GM12878 (cell line): ENCODE measurements around the gene TRMT1. TPM values are rescaled to one million over a fixed set of nuclear protein-coding genes. Genes with fewer than 3 reads are reported as not detected.

Source experiments
- ATAC-seq: fragments of 200-7000 bp; cut with Tn5 transposase; 3 replicates; pipeline ENCODE4 v1.9.1; 2020; ENCODE audit warnings: mild to moderate bottlenecking, moderate library complexity
- BruUV-seq: library from RNA; stranded (reverse); fragments of 400-500 nt; replicated peaks from 2 replicates; lab custom pipeline; 2021; lab: Mats Ljungman, UMichigan
- CTCF ChIA-PET: fragments of 300-600 bp; sonication (Branson Sonifier 250); formaldehyde crosslinking; extraction: SDS; loops from one replicate; lab custom pipeline; 2021; ENCODE audit warnings: inconsistent platforms; lab: Yijun Ruan, JAX
- POLR2A ChIA-PET: fragments of 350-600 bp; formaldehyde crosslinking; extraction: SDS; loops from one replicate; lab custom pipeline; 2021; ENCODE audit warnings: inconsistent platforms; lab: Charles Lee
- RAD21 ChIA-PET: fragments of 300-600 bp; sonication (Branson Sonifier 250); formaldehyde crosslinking; loops from one replicate; lab custom pipeline; 2023; ENCODE audit warnings: antibody characterized with exemption; ENCODE audit not compliant: unreplicated experiment; lab: Charles Lee
- SMC1A ChIA-PET: fragments of 300-600 bp; sonication (Branson Sonifier 250); formaldehyde crosslinking; loops from one replicate; lab custom pipeline; 2023; ENCODE audit not compliant: unreplicated experiment, uncharacterized antibody; lab: Charles Lee
- DNase-seq: peaks from one replicate; pipeline ENCODE4 v3.0.0-alpha.2; 2011; ENCODE audit warnings: low read depth, low spot score
- FAIRE-seq: peaks from 3 replicates; lab custom pipeline; 2011; peaks lifted over from hg19 to GRCh38; lab: Jason Lieb, UNC
- H2AFZ ChIP-seq: 2 replicates; pipeline ENCODE4 v1.6.0; 2011; ENCODE audit warnings: low read depth, low read length, control low read depth; ENCODE audit not compliant: control insufficient read depth
- H3K27ac ChIP-seq: 2 replicates; pipeline ENCODE4 v1.5.1; 2011; ENCODE audit warnings: control low read depth; ENCODE audit not compliant: control insufficient read depth, insufficient read depth
- H3K27me3 ChIP-seq, 2 experiments: replicated peaks in 1 of 2; 2 replicates each; pipeline versions ENCODE4 v1.6.0 to v1.6.1; 2011; ENCODE audit warnings: low read length in 1 of 2; ENCODE audit not compliant: control insufficient read depth in 2 of 2, insufficient read depth in 2 of 2
- H3K36me3 ChIP-seq, 2 experiments: 2 replicates each; pipeline ENCODE4 v1.5.1; 2011; ENCODE audit warnings: low read length in 1 of 2; ENCODE audit not compliant: control insufficient read depth in 2 of 2, insufficient read depth in 2 of 2
- H3K4me1 ChIP-seq: 2 replicates; pipeline ENCODE4 v1.6.1; 2011; ENCODE audit warnings: mild to moderate bottlenecking, low read length, moderate library complexity, mixed read lengths; ENCODE audit not compliant: control insufficient read depth, insufficient read depth
- H3K4me2 ChIP-seq: 2 replicates; pipeline ENCODE4 v1.6.0; 2011; ENCODE audit warnings: control low read depth; ENCODE audit not compliant: control insufficient read depth, insufficient read depth
- H3K4me3 ChIP-seq: fragments of 200-600 bp; sonication (generic); 2 replicates; pipeline ENCODE4 v1.5.1; 2016
- H3K79me2 ChIP-seq: 2 replicates; pipeline ENCODE4 v1.6.0; 2011; ENCODE audit warnings: low read length; ENCODE audit not compliant: control insufficient read depth, insufficient read depth
- H3K9ac ChIP-seq: 2 replicates; pipeline ENCODE4 v1.8.0; 2011; ENCODE audit warnings: low read length, control low read depth, mixed read lengths; ENCODE audit not compliant: control insufficient read depth, insufficient read depth
- H3K9me3 ChIP-seq: replicated peaks from 3 replicates; pipeline ENCODE4 v1.5.1; 2011; ENCODE audit warnings: mild to moderate bottlenecking, low read length; ENCODE audit not compliant: control insufficient read depth, insufficient read depth
- H4K20me1 ChIP-seq: 2 replicates; pipeline ENCODE4 v1.6.0; 2011; ENCODE audit not compliant: control insufficient read depth, insufficient read depth
- E2F4 ChIP-seq: IDR thresholded peaks from 2 replicates; pipeline ENCODE4 v1.6.1; 2012; ENCODE audit warnings: low read depth, low read length, improper control_type of control experiment
- MYB ChIP-seq: fragments of 150-350 bp; IDR thresholded peaks from 2 replicates; pipeline ENCODE4 v1.6.1; 2014; ENCODE audit warnings: mild to moderate bottlenecking, low read depth, low read length, borderline replicate concordance
- RB1 ChIP-seq: fragments of 450-650 bp; formaldehyde crosslinking; IDR thresholded peaks from 2 replicates; pipeline ENCODE4 v1.6.1; 2017; ENCODE audit warnings: mild to moderate bottlenecking, borderline replicate concordance
- RELB ChIP-seq: fragments of 450-650 bp; IDR thresholded peaks from 2 replicates; pipeline ENCODE4 v1.6.1; 2017; ENCODE audit warnings: low read depth, mild to moderate bottlenecking, moderate library complexity
- RUNX3 ChIP-seq: IDR thresholded peaks from 2 replicates; pipeline ENCODE4 v1.6.1; 2012; ENCODE audit warnings: low read length, inconsistent platforms
- ZBTB4 ChIP-seq: fragments of 450-650 bp; formaldehyde crosslinking; IDR thresholded peaks from 2 replicates; pipeline ENCODE4 v1.4.0; 2022; ENCODE audit warnings: mild to moderate bottlenecking, moderate library complexity
- ZNF687 ChIP-seq: fragments of 450-650 bp; IDR thresholded peaks from 2 replicates; pipeline ENCODE4 v1.6.1; 2017; ENCODE audit warnings: mild to moderate bottlenecking, moderate library complexity
- WGBS: methylation state at CpG from one replicate; pipeline ENCODE4 v1.1.6; 2016; ENCODE audit warnings: low lambda C conversion rate; ENCODE audit not compliant: insufficient replicate concordance, insufficient coverage; ENCODE audit errors: missing lambda C conversion rate; 5-methylcytosine and 5-hydroxymethylcytosine counted together
- in situ Hi-C: fragments of 300-500 bp; cut with MboI; formaldehyde crosslinking; loops from 9 replicates; pipeline ENCODE4 v1.14.3; 2018; ENCODE audit warnings: mixed read lengths
- intact Hi-C: fragments of 100-400 bp; cut with micrococcal nuclease; formaldehyde crosslinking; loops from one replicate; pipeline ENCODE4 v1.14.2; 2022; ENCODE audit not compliant: unreplicated experiment
- polyA plus RNA-seq, 11 experiments: library from polyadenylated mRNA; depleted of rRNA in 4 of 11; unstranded in 6 of 11; stranded (reverse) in 5 of 11; fragments of >200 nt; fragmentation: Nextera tagmentation in 4 of 11; fragmentation: Illumina TruSeq in 1 of 11; extraction: Ambion mirVana in 4 of 11; extraction: Trizol in 1 of 11; gene quantifications; 1 replicate in 1 of 11; 2 replicates in 10 of 11; pipeline versions ENCODE4 v1.2.1 to v1.2.3, GENCODE V29; 2011 to 2016; ENCODE audit warnings: inconsistent platforms in 2 of 11, missing spikeins in 2 of 11, low read depth in 1 of 11
- total RNA-seq, 4 experiments: library from RNA; depleted of rRNA in 3 of 4; stranded (reverse); fragments of >200 nt in 3 of 4; fragmentation: Illumina TruSeq in 1 of 4; extraction: Trizol in 1 of 4; gene quantifications; 2 replicates each; pipeline versions ENCODE4 v1.2.1 to v1.2.3, GENCODE V29; 2013 to 2021
- TF ChIP-seq, protein P1 (sequence below): IDR thresholded peaks from 2 replicates; pipeline ENCODE4 v1.6.1; 2011; ENCODE audit warnings: borderline replicate concordance, low read depth, mild to moderate bottlenecking, moderate library complexity, low read length; ENCODE audit not compliant: insufficient read depth, poor library complexity, severe bottlenecking

The TRMT1 gene
- total and polyA plus RNA-seq, 10 of the 15 experiments (the other 5 are each of a cell fraction or from before 2014, with no cell fraction given): 3.4 to 68.8 (median 34.8) TPM

DNA sequence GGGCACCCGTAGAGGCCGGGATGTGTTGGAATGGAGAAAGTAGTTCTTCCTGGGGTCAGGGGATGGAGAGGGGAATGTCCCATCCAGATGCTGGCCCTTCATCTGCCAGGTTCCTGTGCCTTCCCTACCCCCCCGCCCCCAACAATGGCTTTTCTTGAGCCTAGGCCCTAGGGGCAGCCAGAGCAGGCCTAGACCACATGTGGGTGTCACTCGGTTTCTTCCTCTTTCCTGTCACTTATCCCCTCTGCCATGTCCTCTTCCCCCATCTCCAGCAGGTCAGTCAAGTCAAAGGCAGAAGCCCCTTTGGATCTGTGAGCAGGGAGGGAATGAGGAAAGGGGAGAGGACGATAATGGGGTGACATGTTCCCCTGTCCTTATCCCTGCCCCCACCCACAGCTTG lies 50.3 kb downstream of the TRMT1 start:
- BruUV-seq: no TSS peak
- H3K4me2 ChIP-seq: no peak overlapping the region
- no peaks in the 10 kb centered on the region for H3K9me3 ChIP-seq
- no peak overlapping the region for H3K4me3 ChIP-seq
- H3K27ac ChIP-seq: no peak overlapping the region
- intact Hi-C loops (no loop called here), in situ Hi-C loops (no loop called here)
- SMC1A ChIA-PET: no interaction called here
- H3K79me2 ChIP-seq: no peaks in the 10 kb centered on the region
- ATAC-seq (no peak), FAIRE-seq (no peak), DNase-seq (no peak)
- TF ChIP-seq ZBTB4 (CRISPR knock-in tag) (no peak), RELB (no peak), ZNF687 (no peak), E2F4 (no peak), RUNX3 (no peak), RB1 (no peak), MYB (no peak)
- TF ChIP-seq, protein P1, sequence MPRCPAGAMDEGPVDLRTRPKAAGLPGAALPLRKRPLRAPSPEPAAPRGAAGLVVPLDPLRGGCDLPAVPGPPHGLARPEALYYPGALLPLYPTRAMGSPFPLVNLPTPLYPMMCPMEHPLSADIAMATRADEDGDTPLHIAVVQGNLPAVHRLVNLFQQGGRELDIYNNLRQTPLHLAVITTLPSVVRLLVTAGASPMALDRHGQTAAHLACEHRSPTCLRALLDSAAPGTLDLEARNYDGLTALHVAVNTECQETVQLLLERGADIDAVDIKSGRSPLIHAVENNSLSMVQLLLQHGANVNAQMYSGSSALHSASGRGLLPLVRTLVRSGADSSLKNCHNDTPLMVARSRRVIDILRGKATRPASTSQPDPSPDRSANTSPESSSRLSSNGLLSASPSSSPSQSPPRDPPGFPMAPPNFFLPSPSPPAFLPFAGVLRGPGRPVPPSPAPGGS: no peak
- no peak overlapping the region for H3K9ac ChIP-seq
- CTCF ChIA-PET: interaction anchor here (1.3 to 1.8 kb wide), 2 partner anchors 28 to 90 kb away, joined by 3 to 4 read pairs; no protein-coding TSS in a partner anchor
- 43% methylated on average over 5 of the region's 5 CpGs for WGBS
- POLR2A ChIA-PET: no interaction called here
- RAD21 ChIA-PET: no interaction called here
- H4K20me1 ChIP-seq: no peaks in the 10 kb centered on the region
- no peak overlapping the region for H2AFZ ChIP-seq
- H3K4me1 ChIP-seq: no peaks in the 10 kb centered on the region
- H3K36me3 ChIP-seq: no peaks in the 10 kb centered on the region
- H3K27me3 ChIP-seq: peaks cover 5 to 11% of the 10 kb centered on the region in 2 experiments
